ENCODE measurements around the gene MGAT3.

- TF ChIP-seq, protein P1, sequence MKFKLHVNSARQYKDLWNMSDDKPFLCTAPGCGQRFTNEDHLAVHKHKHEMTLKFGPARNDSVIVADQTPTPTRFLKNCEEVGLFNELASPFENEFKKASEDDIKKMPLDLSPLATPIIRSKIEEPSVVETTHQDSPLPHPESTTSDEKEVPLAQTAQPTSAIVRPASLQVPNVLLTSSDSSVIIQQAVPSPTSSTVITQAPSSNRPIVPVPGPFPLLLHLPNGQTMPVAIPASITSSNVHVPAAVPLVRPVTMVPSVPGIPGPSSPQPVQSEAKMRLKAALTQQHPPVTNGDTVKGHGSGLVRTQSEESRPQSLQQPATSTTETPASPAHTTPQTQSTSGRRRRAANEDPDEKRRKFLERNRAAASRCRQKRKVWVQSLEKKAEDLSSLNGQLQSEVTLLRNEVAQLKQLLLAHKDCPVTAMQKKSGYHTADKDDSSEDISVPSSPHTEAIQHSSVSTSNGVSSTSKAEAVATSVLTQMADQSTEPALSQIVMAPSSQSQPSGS (IDR thresholded peaks at IDR 0.05; ENCODE audit: low read length): no peak
- TF ChIP-seq, protein P2, sequence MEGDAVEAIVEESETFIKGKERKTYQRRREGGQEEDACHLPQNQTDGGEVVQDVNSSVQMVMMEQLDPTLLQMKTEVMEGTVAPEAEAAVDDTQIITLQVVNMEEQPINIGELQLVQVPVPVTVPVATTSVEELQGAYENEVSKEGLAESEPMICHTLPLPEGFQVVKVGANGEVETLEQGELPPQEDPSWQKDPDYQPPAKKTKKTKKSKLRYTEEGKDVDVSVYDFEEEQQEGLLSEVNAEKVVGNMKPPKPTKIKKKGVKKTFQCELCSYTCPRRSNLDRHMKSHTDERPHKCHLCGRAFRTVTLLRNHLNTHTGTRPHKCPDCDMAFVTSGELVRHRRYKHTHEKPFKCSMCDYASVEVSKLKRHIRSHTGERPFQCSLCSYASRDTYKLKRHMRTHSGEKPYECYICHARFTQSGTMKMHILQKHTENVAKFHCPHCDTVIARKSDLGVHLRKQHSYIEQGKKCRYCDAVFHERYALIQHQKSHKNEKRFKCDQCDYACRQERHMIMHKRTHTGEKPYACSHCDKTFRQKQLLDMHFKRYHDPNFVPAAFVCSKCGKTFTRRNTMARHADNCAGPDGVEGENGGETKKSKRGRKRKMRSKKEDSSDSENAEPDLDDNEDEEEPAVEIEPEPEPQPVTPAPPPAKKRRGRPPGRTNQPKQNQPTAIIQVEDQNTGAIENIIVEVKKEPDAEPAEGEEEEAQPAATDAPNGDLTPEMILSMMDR (IDR thresholded peaks at IDR 0.05; ENCODE audit: control extremely low read depth in 1 of 3, insufficient read depth in 1 of 3, low read depth in 1 of 3, low read length in 3 of 3): no peak
- TF ChIP-seq SIN3A (conservative IDR thresholded peaks at IDR 0.05 in 1 of 2, IDR thresholded peaks at IDR 0.05 in 1 of 2; ENCODE audit: low read depth in 1 of 2, low read length in 2 of 2) (no peak), EGR1 (IDR thresholded peaks at IDR 0.05; ENCODE audit: borderline replicate concordance, low read depth, low read length) (no peak), POLR2A (IDR thresholded peaks at IDR 0.05; ENCODE audit: control extremely low read depth in 1 of 2, low read depth in 2 of 2, low read length in 2 of 2) (no peak)
Measured at GRCh38 chr22:39481054-39481453, 24.2 kb downstream of the MGAT3 start.

All from H1 (cell line).